OCI-LY3 (cell line): ENCODE results near the gene ELF1.

Experiments used
- H2AFZ ChIP-seq: fragments of 200-600, 300-600 bp; shearing (Covaris generic); 2 replicates; pipeline ENCODE4 v1.6.0; 2014; ENCODE audit warnings: antibody characterized with exemption, low read depth, low read length
- H3K27ac ChIP-seq: fragments of 200-600, 300-600 bp; sonication (generic); 2 replicates; pipeline ENCODE4 v1.5.1; 2014; ENCODE audit warnings: mild to moderate bottlenecking, low read length, moderate library complexity, mixed read lengths
- H3K27me3 ChIP-seq: fragments of 200-600, 300-600 bp; sonication (generic); 2 replicates; pipeline ENCODE4 v1.6.1; 2014; ENCODE audit warnings: low read depth, low read length, mixed read lengths
- H3K36me3 ChIP-seq: fragments of 200-600, 300-600 bp; sonication (generic); replicated peaks from 2 replicates; pipeline ENCODE3; 2014; ENCODE audit warnings: low read depth, low read length, mixed read lengths
- H3K4me1 ChIP-seq: fragments of 300-600, 200-600 bp; sonication (generic); 2 replicates; pipeline ENCODE4 v1.6.1; 2014; ENCODE audit warnings: low read length, mixed read lengths
- H3K4me2 ChIP-seq: fragments of 200-600, 300-600 bp; sonication (generic); 2 replicates; pipeline ENCODE4 v1.6.1; 2014; ENCODE audit warnings: low read length, mixed read lengths
- H3K4me3 ChIP-seq: fragments of 300-600, 200-600 bp; sonication (generic); 2 replicates; pipeline ENCODE4 v1.5.1; 2014; ENCODE audit warnings: antibody characterized with exemption, mild to moderate bottlenecking, low read length, moderate library complexity
- H3K79me2 ChIP-seq: fragments of 300-600, 200-600 bp; shearing (Covaris generic); 2 replicates; pipeline ENCODE4 v1.6.1; 2014; ENCODE audit warnings: mild to moderate bottlenecking, low read length, mixed read lengths
- H3K9ac ChIP-seq: fragments of 300-600, 200-600 bp; shearing (Covaris generic); 2 replicates; pipeline ENCODE4 v1.6.0; 2014; ENCODE audit warnings: mild to moderate bottlenecking, low read length, moderate library complexity
- H3K9me3 ChIP-seq: fragments of 200-600, 300-600 bp; shearing (Covaris generic); 2 replicates; pipeline ENCODE4 v1.6.1; 2014; ENCODE audit warnings: low read length, mixed read lengths; ENCODE audit not compliant: insufficient read depth
- H4K20me1 ChIP-seq: fragments of 200-600, 300-600 bp; sonication (generic); 2 replicates; pipeline ENCODE4 v1.6.1; 2016; ENCODE audit warnings: low read length, mixed read lengths; ENCODE audit not compliant: insufficient read depth
- EZH2phosphoT487 ChIP-seq: fragments of 200-600 bp; shearing (Covaris generic); IDR thresholded peaks from 2 replicates; pipeline ENCODE4 v1.6.1; 2018; ENCODE audit warnings: antibody characterized with exemption, mixed run types, low read depth
- TF ChIP-seq, protein P1 (sequence below): fragments of 200-600, 300-600 bp; sonication (generic); IDR thresholded peaks from 2 replicates; pipeline ENCODE4 v1.5.1; 2014; ENCODE audit warnings: antibody characterized with exemption, low read length, low read depth

ELF1 gene

DNA sequence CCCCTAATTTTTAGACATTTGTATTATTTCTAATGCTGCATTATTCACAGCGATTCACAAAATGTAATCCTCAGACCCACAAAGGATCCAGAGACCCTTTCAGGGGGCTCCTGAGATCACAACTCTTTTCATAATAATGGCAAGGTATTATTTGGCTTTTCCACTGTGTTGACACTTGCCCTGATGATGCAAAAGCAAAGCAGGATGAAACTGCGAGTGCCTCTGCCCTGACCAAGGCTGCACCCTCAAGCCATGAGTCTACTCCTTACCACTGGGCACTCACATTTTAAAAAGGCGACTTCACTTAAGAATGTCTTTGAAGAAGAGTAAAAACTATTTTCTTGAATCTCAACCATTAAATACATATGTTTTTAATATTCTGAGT, 11.4 kb downstream of the ELF1 start:
- peaks cover 42% of the 10 kb centered on the region for H3K4me1 ChIP-seq
- no peak overlapping the region for H3K4me3 ChIP-seq

DNA sequence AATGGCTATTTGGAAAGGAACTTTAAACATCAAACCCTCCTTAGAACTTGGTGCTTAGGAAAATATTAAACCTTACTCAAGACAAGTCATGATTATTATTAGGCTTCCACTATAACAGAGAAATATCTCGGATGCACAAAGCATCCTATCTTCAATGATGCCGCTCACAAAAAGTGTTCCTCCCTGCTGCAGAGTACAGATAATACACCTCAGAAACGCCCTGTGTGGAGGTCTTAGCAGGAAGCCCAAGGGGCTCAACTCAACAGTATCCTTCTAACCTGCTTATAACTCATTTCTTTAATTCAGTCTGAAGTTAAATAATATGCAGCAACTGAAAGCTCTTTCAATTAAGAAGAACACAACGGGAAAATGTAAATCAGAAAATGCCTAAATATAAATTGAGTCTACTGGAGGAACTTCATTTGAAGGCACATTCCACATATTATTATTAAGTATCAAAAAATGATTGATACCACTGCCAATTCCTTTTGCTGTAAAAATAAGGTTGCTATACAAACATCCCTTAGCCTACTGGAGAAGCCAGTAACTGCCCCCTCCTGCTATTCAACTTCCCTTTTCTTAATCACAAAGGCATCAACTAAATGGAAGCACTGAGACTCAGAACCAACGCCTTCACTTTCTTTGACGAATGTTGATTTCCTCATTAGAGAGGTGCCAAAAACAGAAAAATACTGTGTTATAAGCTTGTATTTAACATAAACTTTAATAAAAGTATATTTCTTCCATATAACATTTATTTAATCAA, 12.0 kb downstream of the ELF1 start:
- peaks cover 88% of the 10 kb centered on the region for H4K20me1 ChIP-seq
- H3K4me2 ChIP-seq = no peak overlapping the region
- peaks cover 8% of the 10 kb centered on the region for H3K36me3 ChIP-seq
- TF ChIP-seq, protein P1, sequence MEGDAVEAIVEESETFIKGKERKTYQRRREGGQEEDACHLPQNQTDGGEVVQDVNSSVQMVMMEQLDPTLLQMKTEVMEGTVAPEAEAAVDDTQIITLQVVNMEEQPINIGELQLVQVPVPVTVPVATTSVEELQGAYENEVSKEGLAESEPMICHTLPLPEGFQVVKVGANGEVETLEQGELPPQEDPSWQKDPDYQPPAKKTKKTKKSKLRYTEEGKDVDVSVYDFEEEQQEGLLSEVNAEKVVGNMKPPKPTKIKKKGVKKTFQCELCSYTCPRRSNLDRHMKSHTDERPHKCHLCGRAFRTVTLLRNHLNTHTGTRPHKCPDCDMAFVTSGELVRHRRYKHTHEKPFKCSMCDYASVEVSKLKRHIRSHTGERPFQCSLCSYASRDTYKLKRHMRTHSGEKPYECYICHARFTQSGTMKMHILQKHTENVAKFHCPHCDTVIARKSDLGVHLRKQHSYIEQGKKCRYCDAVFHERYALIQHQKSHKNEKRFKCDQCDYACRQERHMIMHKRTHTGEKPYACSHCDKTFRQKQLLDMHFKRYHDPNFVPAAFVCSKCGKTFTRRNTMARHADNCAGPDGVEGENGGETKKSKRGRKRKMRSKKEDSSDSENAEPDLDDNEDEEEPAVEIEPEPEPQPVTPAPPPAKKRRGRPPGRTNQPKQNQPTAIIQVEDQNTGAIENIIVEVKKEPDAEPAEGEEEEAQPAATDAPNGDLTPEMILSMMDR = no peak
- TF ChIP-seq EZH2phosphoT487 = no peak
- no peaks in the 10 kb centered on the region; the same call in 1 of the 2 replicates for H3K9me3 ChIP-seq
- H3K79me2 ChIP-seq = peaks cover 100% of the 10 kb centered on the region
- H2AFZ ChIP-seq = no peak overlapping the region
- no peak overlapping the region for H3K27ac ChIP-seq
- no peak overlapping the region for H3K9ac ChIP-seq
- H3K4me1 ChIP-seq = peaks cover 42% of the 10 kb centered on the region
- no peaks in the 10 kb centered on the region for H3K27me3 ChIP-seq
- no peak overlapping the region for H3K4me3 ChIP-seq

More for the DNA sequence above, 11.4 kb downstream of the ELF1 start:
- TF ChIP-seq, protein P1 = no peak
- no peak for TF ChIP-seq EZH2phosphoT487
- H3K27me3 ChIP-seq = no peaks in the 10 kb centered on the region
- peaks cover 10% of the 10 kb centered on the region for H3K36me3 ChIP-seq
- H3K9ac ChIP-seq = no peak overlapping the region
- no peak overlapping the region for H3K4me2 ChIP-seq
- H3K27ac ChIP-seq = no peak overlapping the region
- H3K9me3 ChIP-seq = no peaks in the 10 kb centered on the region; the same call in 1 of the 2 replicates
- peaks cover 83% of the 10 kb centered on the region for H4K20me1 ChIP-seq
- H2AFZ ChIP-seq = no peak overlapping the region
- H3K79me2 ChIP-seq = peaks cover 100% of the 10 kb centered on the region

DNA sequence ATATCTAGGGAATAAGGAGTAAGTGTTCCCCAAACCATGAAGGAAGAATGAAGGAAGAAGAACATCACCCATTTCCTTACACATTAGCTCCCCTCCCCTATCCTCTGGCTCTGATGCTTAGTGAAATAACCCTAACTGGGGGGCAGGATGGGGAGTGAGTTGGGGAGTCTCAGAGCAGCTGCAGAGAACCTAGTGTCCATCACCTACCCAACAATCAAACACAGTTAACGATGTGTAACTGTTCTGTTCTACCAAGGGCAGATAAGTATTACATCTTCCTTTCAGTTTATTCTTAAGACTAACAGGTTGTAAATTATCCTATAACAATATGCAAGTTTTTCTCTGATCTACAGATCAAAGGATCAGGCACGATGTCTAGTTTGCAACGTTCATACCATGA, 12.8 kb downstream of the ELF1 start:
- H3K36me3 ChIP-seq = peaks cover 11% of the 10 kb centered on the region
- no peak overlapping the region for H2AFZ ChIP-seq
- no peak overlapping the region for H3K4me3 ChIP-seq
- peaks cover 100% of the 10 kb centered on the region for H3K79me2 ChIP-seq
- H3K9ac ChIP-seq = no peak overlapping the region
- H3K4me1 ChIP-seq = peaks cover 42% of the 10 kb centered on the region
- no peaks in the 10 kb centered on the region; the same call in 1 of the 2 replicates for H3K9me3 ChIP-seq
- peaks cover 89% of the 10 kb centered on the region for H4K20me1 ChIP-seq
- no peak overlapping the region for H3K27ac ChIP-seq
- no peak overlapping the region for H3K4me2 ChIP-seq
- no peaks in the 10 kb centered on the region for H3K27me3 ChIP-seq
- TF ChIP-seq, protein P1 = no peak
- TF ChIP-seq EZH2phosphoT487 = no peak

DNA sequence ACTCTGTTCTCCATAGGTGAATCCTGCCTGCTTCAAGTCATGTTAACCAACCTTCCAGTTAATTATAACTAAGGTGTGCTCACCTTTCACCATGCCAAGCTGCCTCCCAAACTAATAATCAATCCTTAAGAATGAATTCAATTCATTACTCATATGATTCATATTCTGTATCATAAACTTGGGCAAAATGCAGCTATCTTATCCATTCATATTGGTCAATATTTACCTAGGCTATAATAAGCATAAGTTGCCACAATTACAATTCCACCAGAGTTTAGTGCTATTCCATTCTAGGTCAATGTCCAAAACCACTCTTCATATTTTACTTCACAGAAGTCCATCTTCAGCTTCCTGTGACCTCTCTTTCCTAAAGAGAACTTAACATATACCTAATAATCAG, 13.4 kb downstream of the ELF1 start:
- Histone ChIP-seq H3K79me2 (peaks cover 100% of the 10 kb centered on the region), H3K4me1 (peaks cover 42% of the 10 kb centered on the region), H3K9ac (no peak overlapping the region), H3K27me3 (no peaks in the 10 kb centered on the region), H3K4me3 (no peak overlapping the region), H3K9me3 (no peaks in the 10 kb centered on the region; the same call in 1 of the 2 replicates), H4K20me1 (peaks cover 87% of the 10 kb centered on the region), H2AFZ (no peak overlapping the region), H3K27ac (no peak overlapping the region), H3K36me3 (peaks cover 12% of the 10 kb centered on the region), H3K4me2 (peak overlapping the region; percentile 40)
- TF ChIP-seq, protein P1 = no peak
- no peak for TF ChIP-seq EZH2phosphoT487
